Peyer's patch (tissue), 4 donors: ENCODE measurements around the gene CFAP119.

Source experiments
- POLR2A ChIP-seq, 2 donors: fragments of 450-650 bp; IDR thresholded peaks; one replicate each; pipeline ENCODE4 v1.5.1; 2017; ENCODE audit warnings: antibody characterized with exemption in 2 of 2, mild to moderate bottlenecking in 2 of 2, moderate library complexity in 2 of 2
- TF ChIP-seq, protein P1 (sequence below), 6 experiments: fragments of 450-650 bp in 4 of 6; fragments of 200-600 bp in 2 of 6; sonication (generic) in 1 of 6; IDR thresholded peaks; one replicate each; pipeline ENCODE4 v1.5.1; 2017 to 2019; ENCODE audit warnings: antibody characterized with exemption in 6 of 6, mild to moderate bottlenecking in 3 of 6, moderate library complexity in 1 of 6

GRCh38 chr16:30760001-30760559 is 1.8 kb downstream of the CFAP119 start:
- TF ChIP-seq, protein P1, sequence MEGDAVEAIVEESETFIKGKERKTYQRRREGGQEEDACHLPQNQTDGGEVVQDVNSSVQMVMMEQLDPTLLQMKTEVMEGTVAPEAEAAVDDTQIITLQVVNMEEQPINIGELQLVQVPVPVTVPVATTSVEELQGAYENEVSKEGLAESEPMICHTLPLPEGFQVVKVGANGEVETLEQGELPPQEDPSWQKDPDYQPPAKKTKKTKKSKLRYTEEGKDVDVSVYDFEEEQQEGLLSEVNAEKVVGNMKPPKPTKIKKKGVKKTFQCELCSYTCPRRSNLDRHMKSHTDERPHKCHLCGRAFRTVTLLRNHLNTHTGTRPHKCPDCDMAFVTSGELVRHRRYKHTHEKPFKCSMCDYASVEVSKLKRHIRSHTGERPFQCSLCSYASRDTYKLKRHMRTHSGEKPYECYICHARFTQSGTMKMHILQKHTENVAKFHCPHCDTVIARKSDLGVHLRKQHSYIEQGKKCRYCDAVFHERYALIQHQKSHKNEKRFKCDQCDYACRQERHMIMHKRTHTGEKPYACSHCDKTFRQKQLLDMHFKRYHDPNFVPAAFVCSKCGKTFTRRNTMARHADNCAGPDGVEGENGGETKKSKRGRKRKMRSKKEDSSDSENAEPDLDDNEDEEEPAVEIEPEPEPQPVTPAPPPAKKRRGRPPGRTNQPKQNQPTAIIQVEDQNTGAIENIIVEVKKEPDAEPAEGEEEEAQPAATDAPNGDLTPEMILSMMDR (IDR thresholded peaks at IDR 0.05) = no peak
- TF ChIP-seq POLR2A (IDR thresholded peaks at IDR 0.05) = no peak
